Lung (tissue), 16 donors: ENCODE measurements around the gene TTL. TPM values are rescaled to one million over a fixed set of nuclear protein-coding genes. Genes with fewer than 3 reads are reported as not detected.
"Not testable (repeated sequence)": the region's sequence is repeated elsewhere in the genome, so short reads cannot be mapped to it uniquely, and the experiment has no call there.

Experiments
- ATAC-seq: fragments of 200-7000 bp; cut with Tn5 transposase; one replicate; pipeline ENCODE4 v1.9.1; 2020; ENCODE audit warnings: moderate number of reproducible peaks; ENCODE audit not compliant: insufficient read depth, low FRiP score
- DNase-seq, 3 donors: peaks; one replicate each; pipeline ENCODE4 v3.0.0-alpha.2; 2013 to 2017
- H3K27ac ChIP-seq, 2 donors: one replicate each; pipeline ENCODE4 v1.5.1; 2013; ENCODE audit warnings: mild to moderate bottlenecking in 2 of 2, moderate library complexity in 2 of 2, control low read depth in 1 of 2, inconsistent platforms in 1 of 2, low read depth in 1 of 2, low read length in 1 of 2
- H3K27me3 ChIP-seq, 3 donors: one replicate each; pipeline ENCODE4 v1.5.1; 2013; ENCODE audit warnings: low read length in 2 of 3; ENCODE audit not compliant: control insufficient read depth in 3 of 3, insufficient read depth in 3 of 3
- H3K36me3 ChIP-seq, 4 donors: one replicate each; pipeline ENCODE4 v1.5.1; 2013; ENCODE audit warnings: low read length in 4 of 4, mild to moderate bottlenecking in 1 of 4, moderate library complexity in 1 of 4; ENCODE audit not compliant: control insufficient read depth in 4 of 4, insufficient read depth in 4 of 4
- H3K4me1 ChIP-seq, 5 donors: one replicate each; pipeline ENCODE4 v1.5.1; 2013; ENCODE audit warnings: low read length in 5 of 5, mild to moderate bottlenecking in 2 of 5, moderate library complexity in 1 of 5; ENCODE audit not compliant: control insufficient read depth in 5 of 5, insufficient read depth in 5 of 5
- H3K4me3 ChIP-seq: one replicate; pipeline ENCODE4 v1.5.1; 2013; ENCODE audit warnings: mild to moderate bottlenecking, control low read depth, moderate library complexity
- H3K9ac ChIP-seq, 2 donors: one replicate each; pipeline ENCODE4 v1.5.1; 2013; ENCODE audit warnings: low read length in 2 of 2, control low read depth in 1 of 2; ENCODE audit not compliant: insufficient read depth in 1 of 2
- H3K9me3 ChIP-seq, 4 donors: one replicate each; pipeline ENCODE4 v1.5.1; 2013; ENCODE audit warnings: low read length in 3 of 4, mild to moderate bottlenecking in 1 of 4, moderate library complexity in 1 of 4; ENCODE audit not compliant: control insufficient read depth in 4 of 4, insufficient read depth in 3 of 4
- WGBS, 2 donors: extraction: QIAGEN DNeasy Blood & Tissue Kit; methylation state at CpG; one replicate each; pipeline ENCODE4 v1.1.7; 2013; 5-methylcytosine and 5-hydroxymethylcytosine counted together
- long read RNA-seq, 5 donors: transcript quantifications; one replicate each; lab custom pipeline, GENCODE V29; 2026
- polyA plus RNA-seq, 2 donors: library from polyadenylated mRNA; stranded (reverse); fragments of 200-250 nt; gene quantifications; one replicate each; pipeline ENCODE4 v1.2.1, GENCODE V29; 2013
- total RNA-seq, 2 donors: library from RNA; depleted of rRNA in 1 of 2; stranded (reverse); fragments of >200 nt in 1 of 2; gene quantifications; one replicate each; pipeline ENCODE4 v1.2.1, GENCODE V29; 2014 to 2021
- TF ChIP-seq, protein P1 (sequence below): IDR thresholded peaks from 2 replicates; pipeline ENCODE4 v1.5.1; 2012; ENCODE audit warnings: mild to moderate bottlenecking; ENCODE audit errors: control extremely low read depth, extremely low read depth
- donor health status: control.
- donor health status: control.
- donor health status: Bipolar disorder and iron deficiency.
- donor health status: healthy.
- donor health status: DM: yes; HTN: yes; CAD: no.

TTL gene
- total RNA-seq (10 to 100 TPM; 31.2 to 32.8 TPM), polyA plus RNA-seq (10 to 100 TPM; 12.5 to 14.3 TPM)
- long read RNA-seq, donor 1, full-length matches to known transcripts: 4 of 4 reads
- long read RNA-seq, donor 1, partial matches to known transcripts: 0 of 4 reads
- long read RNA-seq, donor 1, other reads (novel, unspliced or antisense): 0 of 4 reads
- long read RNA-seq, donor 2, full-length matches to known transcripts: 2 of 2 reads
- long read RNA-seq, donor 2, partial matches to known transcripts: 0 of 2 reads
- long read RNA-seq, donor 2, other reads (novel, unspliced or antisense): 0 of 2 reads
- long read RNA-seq, donor 3, full-length matches to known transcripts: 1 of 29 reads
- long read RNA-seq, donor 3, partial matches to known transcripts: 28 of 29 reads
- long read RNA-seq, donor 3, other reads (novel, unspliced or antisense): 0 of 29 reads
- long read RNA-seq, donor 4, full-length matches to known transcripts: 3 of 3 reads
- long read RNA-seq, donor 4, partial matches to known transcripts: 0 of 3 reads
- long read RNA-seq, donor 4, other reads (novel, unspliced or antisense): 0 of 3 reads
- long read RNA-seq, donor 5, full-length matches to known transcripts: 3 of 3 reads
- long read RNA-seq, donor 5, partial matches to known transcripts: 0 of 3 reads
- long read RNA-seq, donor 5, other reads (novel, unspliced or antisense): 0 of 3 reads

DNA sequence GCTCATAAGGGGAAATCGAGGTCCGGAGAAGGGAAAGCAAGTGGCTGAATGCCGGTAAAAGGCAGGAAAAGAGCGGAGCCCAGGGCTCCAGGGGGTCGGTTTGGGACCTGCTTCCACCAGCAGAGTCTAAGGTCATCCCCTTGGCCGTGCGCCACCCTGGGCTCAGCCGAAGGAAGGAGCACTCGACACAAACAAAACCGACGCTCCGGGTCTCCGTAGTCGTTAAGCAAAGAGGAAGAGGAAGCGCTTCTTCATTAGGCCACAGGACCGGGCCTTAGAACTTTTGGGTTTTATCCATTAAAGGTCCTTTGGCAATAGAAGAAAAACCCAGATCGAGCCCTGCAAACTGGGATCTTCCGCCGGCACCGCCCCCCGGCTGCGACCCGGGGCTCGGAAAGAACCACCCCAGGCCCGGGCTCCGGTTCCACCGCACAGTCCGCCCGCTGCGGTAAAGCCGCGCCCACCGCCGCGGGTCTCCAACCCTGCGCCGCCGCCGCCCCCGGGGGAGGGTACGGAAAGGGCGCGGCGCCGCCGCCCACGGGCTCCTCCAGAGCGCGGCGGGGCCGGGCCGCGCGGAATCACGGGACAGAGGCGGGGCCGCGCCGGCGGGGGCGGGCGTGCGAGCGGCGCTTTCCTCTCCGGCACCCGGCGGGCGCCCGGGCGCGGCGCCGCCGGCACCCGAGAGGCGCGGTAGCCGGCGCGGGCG lies at the start of gene TTL:
TSS of gene TTL (plus strand) at position 629 of the 706 bp plus-strand sequence. CDS start 189 bp downstream, outside the sequence.
- H3K36me3 ChIP-seq: no peaks in the 10 kb centered on the region
- peaks cover 0 to 18% (median 8%) of the 10 kb centered on the region in 5 donors for H3K4me1 ChIP-seq
- H3K4me3 ChIP-seq: peak within 1 kb of the TSS; percentile 77
- peak within 1 kb of the TSS; percentile 50 to 78 for H3K9ac ChIP-seq
- H3K27ac ChIP-seq: peak within 1 kb of the TSS; percentile 88 to 93
- DNase-seq (peak; percentile 70 to 84 (median 79)), ATAC-seq (peak; percentile 95)
- H3K9me3 ChIP-seq: no peaks in the 10 kb centered on the region
- TF ChIP-seq, protein P1, sequence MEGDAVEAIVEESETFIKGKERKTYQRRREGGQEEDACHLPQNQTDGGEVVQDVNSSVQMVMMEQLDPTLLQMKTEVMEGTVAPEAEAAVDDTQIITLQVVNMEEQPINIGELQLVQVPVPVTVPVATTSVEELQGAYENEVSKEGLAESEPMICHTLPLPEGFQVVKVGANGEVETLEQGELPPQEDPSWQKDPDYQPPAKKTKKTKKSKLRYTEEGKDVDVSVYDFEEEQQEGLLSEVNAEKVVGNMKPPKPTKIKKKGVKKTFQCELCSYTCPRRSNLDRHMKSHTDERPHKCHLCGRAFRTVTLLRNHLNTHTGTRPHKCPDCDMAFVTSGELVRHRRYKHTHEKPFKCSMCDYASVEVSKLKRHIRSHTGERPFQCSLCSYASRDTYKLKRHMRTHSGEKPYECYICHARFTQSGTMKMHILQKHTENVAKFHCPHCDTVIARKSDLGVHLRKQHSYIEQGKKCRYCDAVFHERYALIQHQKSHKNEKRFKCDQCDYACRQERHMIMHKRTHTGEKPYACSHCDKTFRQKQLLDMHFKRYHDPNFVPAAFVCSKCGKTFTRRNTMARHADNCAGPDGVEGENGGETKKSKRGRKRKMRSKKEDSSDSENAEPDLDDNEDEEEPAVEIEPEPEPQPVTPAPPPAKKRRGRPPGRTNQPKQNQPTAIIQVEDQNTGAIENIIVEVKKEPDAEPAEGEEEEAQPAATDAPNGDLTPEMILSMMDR: no peak
- WGBS, 2 donors: 0 to 1% methylated on average over 35 to 82 of the region's 82 CpGs
- H3K27me3 ChIP-seq: no peaks in the 10 kb centered on the region

DNA sequence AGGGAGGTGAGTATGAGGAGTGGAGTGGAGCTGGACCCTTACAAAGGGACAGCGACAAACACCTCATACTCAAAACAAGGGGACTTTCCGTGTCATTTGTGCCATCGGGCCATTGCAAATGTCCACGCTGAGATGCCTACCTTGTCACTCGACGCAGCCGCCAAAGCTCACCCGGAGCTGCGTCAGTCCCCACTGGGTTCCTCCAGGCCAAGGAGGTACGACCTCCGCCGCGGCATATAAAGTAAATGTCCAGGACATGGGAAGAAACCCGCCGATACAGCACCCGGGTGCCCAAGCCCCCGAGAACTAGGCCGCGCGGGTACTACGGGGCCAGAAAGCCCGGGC lies 49.6 kb upstream of the TTL start:
- peak overlapping the region in 1 of 2 donors; percentile 57 for H3K27ac ChIP-seq
- DNase-seq, H3K9ac ChIP-seq, H3K36me3 ChIP-seq, ATAC-seq, H3K4me1 ChIP-seq, H3K27me3 ChIP-seq, H3K4me3 ChIP-seq, H3K9me3 ChIP-seq: not testable (repeated sequence)
- 27 to 97% methylated on average over 13 to 22 of the region's 22 CpGs for WGBS, 2 donors

DNA sequence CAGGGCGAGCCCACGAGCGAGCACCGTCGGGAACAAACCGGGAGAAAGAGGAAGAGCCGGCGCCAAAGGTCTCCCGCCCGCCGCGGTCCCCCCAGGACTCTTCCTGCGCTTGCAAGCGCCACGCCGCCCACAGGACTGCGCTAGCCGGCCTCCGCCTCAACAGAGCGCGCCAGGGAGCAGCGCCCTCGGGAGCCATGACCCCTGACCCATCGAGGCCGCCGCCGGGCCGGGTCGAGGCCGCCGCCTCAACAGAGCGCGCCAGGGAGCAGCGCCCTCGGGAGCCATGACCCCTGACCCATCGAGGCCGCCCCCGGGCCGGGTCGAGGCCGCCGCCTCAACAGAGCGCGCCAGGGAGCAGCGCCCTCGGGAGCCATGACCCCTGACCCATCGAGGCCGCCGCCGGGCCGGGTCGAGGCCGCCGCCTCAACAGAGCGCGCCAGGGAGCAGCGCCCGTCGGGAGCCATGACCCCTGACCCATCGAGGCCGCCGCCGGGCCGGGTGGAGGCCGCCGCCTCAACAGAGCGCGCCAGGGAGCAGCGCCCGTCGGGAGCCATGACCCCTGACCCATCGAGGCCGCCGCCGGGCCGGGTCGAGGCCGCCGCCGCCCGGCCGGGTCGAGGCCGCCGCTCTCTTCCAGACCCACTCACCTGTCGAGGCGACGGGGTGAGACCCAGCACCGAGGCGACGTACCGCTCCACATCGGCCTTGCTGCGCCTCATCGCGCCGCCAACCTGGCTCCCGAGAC lies 49.0 kb upstream of the TTL start:
- H3K9ac ChIP-seq, H3K4me1 ChIP-seq, H3K27me3 ChIP-seq, H3K36me3 ChIP-seq, H3K4me3 ChIP-seq, H3K9me3 ChIP-seq: not testable (repeated sequence)
- H3K27ac ChIP-seq: peak overlapping the region in 1 of 2 donors; percentile 83
- WGBS, 2 donors: 0 to 58% methylated on average over 28 to 94 of the region's 98 CpGs
- peak; percentile 41 for ATAC-seq
- DNase-seq: peak in 1 of 3 donors; percentile 25

DNA sequence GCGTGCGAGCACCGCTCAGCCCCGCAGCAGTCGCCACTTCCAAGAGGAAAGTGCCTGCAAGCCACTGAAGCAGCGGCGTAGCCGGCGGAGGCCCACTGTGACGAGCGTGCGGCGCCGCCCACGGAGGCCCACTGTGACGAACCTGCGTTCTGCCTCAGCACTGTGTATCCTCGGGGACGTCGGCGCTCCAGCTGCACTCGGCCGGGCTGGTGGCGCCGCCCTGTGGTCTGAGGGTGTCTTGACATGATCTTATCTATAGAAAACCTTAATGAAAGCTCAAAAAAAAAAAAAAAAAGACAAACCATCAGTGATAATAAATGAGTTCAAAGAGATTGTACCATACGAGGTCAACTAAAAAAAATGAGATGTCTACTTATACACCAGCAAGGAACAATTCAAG lies 48.5 kb upstream of the TTL start, which contains the start of gene RGPD8:
TSS of gene RGPD8 (minus strand) at position 166 of the 400 bp plus-strand sequence. CDS start 192 bp downstream, outside the sequence.
- not testable (repeated sequence) for H3K9ac ChIP-seq, H3K27me3 ChIP-seq, H3K4me1 ChIP-seq, H3K36me3 ChIP-seq, H3K4me3 ChIP-seq, H3K9me3 ChIP-seq
- ATAC-seq: peak; percentile 100
- DNase-seq: peak; percentile 90 to 94 (median 92)
- TF ChIP-seq, protein P1: peak; percentile 65
- H3K27ac ChIP-seq: peak within 1 kb of the TSS in 1 of 2 donors; percentile 83
- WGBS, 2 donors: 0% methylated on average over 7 to 17 of the region's 26 CpGs
